Limb (tissue), 2 donors: ENCODE measurements around the gene NTNG1.

ENCODE experiments used
- DNase-seq, 2 donors: peaks; one replicate each; pipeline ENCODE4 v3.0.0-alpha.2; 2016; ENCODE audit errors: extremely low spot score in 2 of 2

The NTNG1 gene

DNA sequence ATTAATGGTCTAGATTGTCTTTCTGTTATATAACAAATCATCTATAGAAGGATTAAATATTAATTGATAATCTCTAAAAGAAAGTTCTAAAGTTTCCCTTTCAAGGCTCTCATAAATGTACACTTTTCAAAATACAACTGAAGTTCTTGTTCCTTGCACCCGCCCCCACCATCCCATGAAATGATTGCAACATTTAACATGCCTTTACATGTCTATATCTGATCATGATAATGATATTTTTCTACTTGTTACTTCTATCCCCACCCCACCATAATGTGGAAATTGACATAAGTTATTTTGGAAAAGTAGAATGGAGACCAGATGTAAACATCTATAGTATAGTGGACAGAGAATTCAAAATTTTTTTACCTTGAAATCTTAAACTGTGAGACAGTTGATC is 186.6 kb downstream of the NTNG1 start:
- no peak for DNase-seq

DNA sequence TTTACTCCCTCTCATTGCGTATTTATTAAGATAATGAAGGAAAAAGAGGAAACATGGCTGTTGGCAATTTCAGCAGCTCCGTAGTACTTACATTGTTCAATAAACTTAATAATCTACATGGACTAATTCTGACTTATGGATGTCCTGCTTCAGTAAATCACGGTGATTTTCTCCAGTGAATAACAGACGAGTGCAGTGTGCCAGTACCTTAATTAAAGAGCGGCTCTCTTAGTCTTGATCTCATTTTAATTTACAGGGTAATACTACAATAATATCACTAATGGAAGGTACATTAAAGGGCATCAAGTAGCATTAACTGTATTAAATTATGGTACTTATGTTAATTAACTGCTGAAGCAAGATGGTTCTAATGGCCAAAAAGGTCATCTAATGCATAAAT is 187.2 kb downstream of the NTNG1 start:
- DNase-seq: no peak

DNA sequence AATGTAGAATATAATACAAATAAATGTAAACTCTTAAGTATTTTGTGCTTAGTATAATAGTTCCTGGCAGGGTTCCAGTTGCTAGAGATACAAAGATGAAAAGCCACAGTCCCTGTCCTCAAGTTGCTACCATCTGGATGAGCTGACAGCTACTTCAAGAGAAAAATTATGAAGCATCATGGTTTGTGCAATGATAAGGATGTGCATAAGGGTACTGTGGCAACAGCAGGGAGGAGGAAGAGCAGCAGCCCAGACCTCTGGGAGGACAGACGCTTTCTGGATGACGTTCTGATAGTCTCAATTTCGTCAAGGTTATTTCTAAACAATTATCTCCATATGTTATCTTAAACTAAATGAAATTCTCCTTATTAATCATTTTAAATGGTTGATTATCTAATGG is 198.9 kb downstream of the NTNG1 start:
- DNase-seq: no peak

DNA sequence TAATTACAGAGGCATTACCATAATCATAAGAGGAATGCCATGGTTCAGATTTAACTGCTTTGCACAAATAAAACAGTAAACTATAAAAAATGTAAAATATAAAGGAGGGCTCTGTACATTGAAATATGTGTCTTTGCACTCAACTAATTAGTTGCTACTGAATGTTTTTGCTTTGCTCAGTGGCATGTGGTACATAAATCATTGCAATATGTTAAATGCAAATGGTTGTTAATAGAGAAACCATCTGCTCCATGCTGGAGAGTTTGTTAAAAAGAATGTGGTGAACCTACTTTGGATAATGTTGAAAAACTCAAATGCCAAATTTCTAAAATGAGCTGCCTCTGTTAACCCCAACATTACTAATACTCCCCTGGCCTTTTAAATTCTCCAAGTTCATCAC is 201.5 kb downstream of the NTNG1 start:
- DNase-seq: no peak

DNA sequence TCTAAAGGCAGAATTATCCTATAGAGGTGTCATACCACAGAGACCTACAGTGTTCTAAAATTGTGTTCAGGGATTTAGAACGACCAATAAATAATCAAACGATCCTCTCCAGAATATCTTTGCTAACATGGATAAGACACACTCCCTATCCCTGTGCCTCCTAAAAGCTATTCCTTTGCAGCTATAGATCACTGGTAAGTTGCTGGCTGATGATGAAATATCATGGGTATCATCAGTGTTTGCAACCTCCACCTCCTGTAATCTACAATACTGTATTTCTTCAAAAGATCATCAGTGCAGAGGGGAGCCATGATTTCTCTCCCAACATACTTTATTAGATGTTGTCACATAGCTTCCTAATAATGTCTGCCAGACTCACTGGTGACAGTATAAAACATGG is 201.9 kb downstream of the NTNG1 start:
- no peak for DNase-seq

DNA sequence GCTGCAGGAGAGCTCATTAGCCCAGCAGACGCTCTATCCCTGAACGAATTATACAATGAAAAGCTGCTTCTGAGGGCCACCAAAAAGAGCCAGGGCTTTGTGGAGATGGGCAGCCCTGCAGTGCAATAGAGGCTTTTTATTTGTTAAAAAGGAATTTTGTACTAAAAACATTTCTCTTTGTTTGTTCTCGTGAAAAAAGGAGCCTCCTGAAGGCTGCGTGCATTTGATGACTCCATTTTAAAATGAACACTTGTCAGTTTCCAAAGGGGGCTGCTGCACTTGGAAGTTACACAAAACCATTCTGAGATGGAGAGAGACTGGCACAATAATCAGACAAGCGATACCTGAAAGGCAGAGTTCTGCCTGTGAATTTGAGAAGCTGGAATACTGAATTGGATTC is 202.8 kb downstream of the NTNG1 start:
- no peak for DNase-seq

DNA sequence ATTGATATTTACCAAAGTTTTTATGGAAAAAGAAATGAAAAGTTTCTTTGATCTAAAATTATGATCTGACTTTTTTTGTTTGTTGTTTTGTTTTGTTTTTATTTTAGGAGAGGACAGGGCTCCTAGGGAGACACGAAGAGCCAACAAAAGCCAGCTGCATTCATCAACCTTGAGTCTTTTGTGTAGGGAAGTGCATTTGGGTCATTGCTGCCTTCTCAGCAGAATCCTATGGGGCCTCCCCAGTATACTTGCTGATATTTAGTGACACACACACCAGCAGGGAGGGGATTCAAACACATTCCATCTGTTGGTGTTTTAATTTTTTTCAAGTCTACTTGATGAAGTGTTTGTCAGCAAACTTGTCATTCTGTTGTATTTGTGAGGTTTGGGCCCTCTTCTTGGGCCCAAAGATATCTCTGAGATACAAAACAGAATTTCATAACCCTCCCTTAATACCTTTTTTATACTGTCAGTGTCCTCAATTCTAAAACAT is 203.5 kb downstream of the NTNG1 start:
- DNase-seq: no peak

DNA sequence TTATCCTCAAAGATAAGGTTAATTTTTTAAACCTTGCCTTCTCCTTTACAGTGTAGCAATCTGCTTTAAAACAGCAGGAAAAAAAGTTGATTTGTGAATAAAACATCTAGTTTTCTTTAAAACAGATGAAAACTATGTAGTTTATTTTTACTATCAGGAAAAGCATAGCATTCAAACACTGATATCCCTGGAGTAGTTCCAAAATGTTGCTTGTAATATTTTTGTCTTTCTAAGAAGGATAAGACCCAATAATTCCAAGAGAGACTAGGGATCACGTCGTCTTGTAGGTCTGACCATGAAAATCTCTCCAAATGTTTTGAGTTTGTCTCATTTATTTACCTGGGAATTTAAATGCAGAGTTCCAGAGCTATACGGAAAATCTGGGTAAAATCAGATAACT is 204.0 kb downstream of the NTNG1 start:
- DNase-seq: no peak

DNA sequence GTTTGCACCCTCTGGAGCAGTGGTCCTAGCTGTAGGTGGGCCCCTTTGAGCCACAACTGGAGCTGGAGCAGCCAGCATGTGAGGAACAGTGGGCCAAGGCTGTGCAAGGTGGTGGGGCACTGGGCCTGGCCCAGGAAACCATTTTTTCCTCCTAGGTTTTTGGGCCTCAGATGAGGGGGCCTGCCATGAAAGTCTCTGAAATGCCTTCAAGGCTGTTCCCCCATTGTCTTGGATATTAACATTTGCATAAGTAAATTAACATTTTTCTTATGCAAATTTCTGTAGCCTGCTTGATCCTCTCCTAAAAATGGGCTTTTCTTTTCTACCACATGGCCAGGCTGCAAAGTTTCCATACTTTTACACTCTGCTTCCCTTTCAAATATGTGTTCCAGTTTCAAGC is 212.0 kb downstream of the NTNG1 start:
- no peak for DNase-seq

DNA sequence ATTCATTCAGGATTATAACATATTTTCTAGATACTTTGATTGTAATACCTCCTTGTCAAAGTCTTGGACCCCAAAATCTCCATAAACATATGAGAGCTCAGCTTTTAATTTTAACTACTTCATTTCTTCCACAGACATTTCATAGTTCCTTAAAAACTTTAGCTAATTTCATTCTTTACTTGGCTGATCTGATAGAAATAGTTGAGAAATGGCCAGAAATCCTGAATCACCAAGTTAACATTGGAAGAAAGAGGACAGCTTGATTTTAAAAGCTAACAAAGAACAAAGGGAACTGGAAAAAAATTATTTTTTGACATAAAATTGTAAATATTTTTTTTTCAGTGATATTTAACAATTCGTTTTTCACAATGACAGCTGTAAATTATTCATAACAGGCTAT is 216.5 kb downstream of the NTNG1 start:
- no peak for DNase-seq

DNA sequence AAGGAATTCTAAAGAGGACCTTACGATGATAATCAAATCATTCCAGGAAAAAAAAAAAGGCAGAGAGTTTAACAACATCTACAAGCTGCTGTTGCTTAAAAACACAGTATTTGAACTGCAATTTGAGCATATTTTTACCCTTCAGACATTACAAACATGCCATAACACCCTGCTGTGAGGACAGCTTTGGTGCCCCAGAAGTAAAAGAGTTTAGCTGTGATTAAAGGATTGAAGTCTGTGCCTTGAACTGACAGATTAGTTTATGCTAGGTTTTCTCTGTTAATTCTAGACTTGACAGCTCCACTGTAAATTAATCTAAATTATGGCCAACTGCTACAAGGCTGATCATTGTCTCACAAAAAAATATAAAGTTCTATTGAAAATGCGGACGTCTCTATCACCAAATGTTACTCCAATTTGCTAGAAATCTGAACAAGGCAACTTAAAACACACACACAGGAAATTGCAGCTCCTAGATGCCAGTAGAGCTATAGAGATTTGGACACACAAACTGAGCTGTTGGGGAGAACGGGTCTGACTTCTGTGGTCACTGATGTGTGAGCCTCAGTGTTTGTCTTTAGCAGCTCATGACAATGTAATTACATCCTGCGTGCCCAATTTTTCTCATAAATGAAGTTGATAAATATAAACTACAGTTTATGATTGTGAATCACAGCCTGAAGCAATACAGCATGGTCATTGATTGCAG is 217.9 kb downstream of the NTNG1 start:
- DNase-seq: no peak

DNA sequence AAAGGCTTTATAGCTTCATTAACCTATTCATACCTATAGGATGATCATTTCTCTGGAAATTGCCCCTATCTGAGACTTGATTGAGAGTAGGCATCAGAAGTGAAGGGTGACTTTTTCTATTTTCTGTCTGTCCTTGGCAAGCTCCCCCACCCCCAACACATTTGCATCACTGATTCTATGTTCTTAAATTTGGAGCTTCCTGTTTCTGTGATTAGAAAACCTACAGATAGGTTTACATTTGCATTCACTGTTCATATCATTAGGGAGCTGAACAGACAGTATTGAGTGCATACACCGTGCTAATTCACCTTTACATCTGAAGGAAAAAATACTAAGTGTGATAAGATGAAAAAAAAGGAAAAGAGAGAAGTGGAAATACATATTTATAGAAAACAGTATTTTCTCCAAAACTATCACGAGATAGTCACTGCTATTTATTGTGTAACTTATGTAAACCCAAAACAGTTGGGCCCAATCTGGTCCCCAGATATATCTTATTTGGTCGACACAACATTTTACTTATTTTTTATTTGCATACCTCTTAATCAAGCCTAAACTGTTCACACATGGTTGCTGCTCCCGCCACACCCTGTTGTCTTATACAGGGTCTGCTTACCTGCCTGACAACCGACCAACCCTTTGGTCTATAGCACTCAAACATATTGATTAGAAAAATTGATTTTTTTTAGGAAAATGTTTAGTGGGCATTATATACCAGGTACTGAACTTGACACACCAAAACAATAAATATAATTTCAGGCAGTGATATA is 218.8 kb downstream of the NTNG1 start:
- no peak for DNase-seq

DNA sequence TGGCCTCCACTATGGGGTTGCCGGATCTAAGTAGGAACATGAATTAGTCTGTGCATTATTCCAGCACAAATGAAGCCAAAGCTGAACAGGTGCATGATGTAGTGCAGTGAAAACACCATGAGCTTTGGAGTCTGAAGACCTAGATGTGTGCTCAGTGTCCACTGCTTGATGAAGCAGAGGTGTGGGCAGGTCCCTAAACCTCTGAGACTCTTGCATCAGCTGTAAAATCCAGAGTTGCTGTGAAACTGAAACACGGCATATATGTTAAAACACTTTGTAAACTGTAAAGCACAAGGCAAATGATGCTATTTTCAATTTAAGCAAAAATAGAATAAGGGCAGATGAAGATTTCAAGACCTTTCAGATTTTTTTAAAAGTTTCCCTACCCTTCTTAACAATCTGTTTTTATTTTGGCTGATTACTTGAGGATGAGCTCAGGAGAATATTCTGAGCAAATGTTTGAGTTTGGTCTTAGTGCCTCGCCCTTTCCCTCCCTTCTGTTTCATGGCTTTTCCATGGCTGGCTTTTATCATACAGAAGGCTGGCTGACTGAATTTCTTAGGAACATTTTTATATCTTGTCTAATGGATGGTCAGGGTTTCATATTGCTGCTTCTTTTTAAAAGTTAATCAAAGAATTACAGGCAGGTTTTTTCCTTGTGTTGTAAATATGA is 221.8 kb downstream of the NTNG1 start:
- no peak for DNase-seq

DNA sequence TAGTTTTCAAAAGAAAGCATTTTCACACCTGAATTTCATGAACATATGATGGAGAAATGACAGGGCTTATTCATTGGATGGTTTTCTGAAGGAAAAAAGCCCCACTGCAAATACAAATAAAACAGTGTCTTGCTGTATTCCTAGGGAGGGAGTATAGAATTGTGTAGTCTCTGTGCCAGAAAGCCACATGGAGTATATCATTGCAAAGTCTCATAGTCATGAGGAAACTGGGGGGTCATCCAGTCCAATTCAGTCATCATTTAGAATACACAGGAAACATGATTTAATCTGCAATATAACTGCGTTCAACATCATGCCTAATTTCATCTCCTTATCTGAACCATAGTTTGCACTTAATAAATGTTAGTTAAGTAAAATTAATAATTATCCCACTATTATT is 222.3 kb downstream of the NTNG1 start:
- no peak for DNase-seq

DNA sequence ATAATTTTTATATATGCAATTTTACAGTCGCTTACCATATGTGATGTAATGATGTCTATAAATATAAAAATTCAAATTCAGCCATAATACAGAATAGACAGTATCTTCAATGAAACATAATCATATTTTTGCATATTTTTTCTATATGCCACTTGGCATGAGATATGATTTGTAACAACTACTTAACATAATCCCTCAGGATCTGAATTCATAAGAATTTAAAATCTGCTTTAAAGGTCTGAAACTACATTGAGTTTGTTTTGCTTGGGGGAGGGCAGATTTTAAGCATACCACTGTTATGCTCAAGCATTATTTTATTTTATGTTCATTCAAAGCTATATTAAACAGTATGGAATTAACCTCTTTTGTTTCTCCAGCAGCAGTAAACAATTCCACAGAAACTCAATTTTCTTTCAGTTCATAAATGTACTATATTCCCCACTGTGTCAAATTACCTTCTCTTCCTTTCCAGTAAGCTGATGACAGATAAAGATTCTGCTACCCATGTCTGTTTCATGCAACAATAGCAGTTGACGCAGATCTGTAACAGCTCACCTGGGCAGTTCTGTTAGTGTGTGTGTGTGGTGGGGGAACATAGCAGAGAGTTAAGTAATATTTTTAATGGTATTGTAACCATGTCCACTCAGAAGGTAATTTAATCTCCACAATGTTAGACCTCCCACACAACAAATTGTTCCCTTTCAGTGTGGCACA is 224.8 kb downstream of the NTNG1 start:
- no peak for DNase-seq

DNA sequence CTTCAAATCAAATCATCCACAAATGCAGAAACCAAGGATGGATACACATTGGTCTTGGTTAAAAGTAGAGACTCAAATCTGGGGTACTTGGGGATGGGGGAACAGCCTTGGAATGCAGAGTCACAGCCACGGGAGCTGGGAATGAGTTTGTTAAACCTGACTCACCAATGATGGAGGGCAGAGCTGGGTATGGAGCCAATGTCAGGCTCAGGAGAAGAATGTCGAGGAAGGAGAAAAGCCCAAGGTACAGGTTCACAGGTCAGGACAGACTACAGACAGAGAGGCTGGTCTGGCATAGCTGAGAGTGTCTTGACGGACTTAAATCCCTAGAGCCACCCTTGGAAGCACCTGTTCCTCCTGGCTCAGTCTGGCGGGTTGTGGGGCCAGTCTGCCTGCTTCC is 237.6 kb downstream of the NTNG1 start:
- DNase-seq: no peak

DNA sequence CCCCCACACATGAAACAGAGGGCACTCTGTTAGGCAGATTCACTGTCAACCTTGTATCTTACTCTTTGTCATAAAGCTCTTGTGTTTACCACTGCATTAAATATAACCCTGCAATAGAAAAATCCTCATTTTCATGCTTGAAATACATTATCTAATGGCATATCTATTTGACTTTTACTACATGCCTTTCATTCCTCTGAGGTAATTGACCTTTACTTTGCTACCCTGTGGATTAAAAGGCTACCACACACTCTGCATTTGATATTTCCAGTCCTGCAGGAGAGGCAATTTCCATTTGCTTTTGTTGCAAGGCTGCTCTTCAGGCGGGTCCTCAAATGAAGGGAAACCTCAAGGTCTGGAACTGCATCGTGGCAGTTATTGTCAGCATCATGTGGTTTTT is 238.0 kb downstream of the NTNG1 start:
- DNase-seq: no peak

DNA sequence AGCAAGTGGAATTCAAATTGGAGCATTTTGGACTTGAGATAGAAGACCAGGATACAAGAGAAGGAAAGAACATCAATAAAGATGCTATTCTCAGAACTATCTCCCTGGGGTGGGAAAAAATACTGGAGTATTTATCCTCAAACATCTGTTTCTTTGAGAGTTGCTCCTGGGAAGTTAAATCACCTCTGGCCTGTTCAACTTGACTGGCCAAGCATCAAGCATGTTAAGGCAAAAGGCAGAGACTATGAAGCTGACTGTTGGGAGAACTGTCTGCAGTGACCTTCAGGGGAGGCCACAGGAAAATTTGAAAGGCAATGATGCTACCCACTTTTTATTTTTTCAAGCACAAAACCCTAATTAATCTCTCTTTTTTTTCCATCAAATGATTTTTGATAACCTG is 239.0 kb downstream of the NTNG1 start:
- DNase-seq: no peak

DNA sequence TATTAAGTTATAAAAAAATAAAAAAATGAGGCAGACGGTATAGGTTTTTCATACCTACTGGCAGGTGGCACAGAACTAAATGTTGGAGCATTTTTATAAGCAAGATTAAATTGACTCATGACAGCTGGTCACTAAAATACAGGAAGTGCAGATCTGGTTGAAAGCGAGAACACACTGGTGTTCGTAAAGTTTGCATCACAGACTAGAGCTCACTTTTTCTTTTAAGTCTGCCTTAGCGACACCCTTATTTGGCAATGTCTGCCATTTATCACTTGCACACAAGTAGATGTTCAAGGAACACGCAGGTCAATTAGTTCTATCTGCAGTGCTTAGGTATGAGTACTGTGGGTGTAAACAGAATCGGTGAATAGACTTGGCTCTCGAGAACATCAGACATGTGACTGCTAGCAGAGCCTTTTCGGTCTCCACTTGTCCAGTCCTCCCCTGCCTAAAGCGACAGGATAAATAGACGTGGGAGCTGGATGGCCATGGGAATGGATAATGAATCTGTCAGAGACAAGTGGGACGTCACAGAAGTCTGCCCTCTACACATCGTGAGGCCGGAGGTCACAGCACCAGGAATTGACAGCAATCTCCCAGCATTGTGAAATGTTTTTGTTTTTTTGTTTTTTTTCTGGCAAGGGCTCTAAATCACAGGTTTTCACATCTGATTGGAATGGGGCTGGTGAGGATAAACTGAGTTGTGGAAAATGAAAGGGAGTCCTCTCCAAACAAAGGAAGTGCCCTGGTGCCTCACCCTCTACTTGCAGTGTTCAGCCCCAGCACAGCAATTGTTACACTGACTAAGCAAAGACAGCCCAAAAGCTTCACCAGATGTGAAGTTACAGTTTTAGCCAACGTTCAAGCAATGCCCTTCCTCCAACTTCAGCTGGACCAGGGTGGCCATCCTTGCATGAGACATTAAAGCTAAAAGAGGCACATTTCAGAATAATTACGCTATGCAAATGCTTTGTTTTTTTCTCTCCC is 248.9 kb downstream of the NTNG1 start:
- no peak for DNase-seq

DNA sequence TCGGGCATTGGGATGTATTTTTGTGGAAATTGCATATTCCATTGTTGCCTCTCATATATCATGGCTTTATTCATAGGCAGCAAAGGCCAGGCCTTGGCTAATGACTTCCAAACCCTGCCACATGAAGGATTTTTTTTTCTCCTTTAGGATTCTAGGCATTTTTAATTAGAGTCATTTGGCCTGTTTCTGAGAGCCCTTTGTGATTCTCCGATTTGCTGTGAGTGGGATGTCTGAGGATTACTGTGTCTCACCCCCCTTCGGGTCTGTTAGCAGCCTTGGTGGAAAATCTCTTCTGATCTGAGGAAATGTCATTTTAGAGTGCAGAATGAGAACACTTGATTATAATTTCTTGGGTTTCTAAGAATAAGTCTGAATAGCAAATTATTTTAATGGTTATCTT is 253.5 kb downstream of the NTNG1 start:
- DNase-seq: no peak

DNA sequence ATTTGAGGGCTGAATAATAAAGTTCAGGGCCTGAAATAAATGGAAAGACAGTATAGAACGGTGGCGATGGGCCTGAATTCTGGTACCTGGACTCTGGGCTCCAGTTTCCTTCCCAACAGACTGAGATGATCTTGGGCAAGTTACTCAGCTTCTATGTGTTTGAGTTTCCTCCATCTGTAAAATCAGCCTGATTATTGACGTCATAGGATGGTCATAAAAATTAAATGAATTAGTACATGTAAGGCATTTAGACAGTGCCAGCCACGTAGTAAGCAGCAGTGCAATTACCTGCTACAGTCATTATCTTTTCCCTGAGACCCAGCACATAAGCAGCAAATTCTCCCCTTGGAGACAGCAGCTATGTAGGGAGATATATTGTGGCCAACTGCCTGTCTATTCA is 260.9 kb downstream of the NTNG1 start:
- DNase-seq: no peak
